GM18517 (cell line): ENCODE measurements around the gene ARHGAP29.

ENCODE experiments used
- ATAC-seq: cut with Tn5 transposase; IDR thresholded peaks from one replicate; pipeline ENCODE4 v1.9.1; 2021; ENCODE audit warnings: mild to moderate bottlenecking, moderate library complexity; ENCODE audit not compliant: unreplicated experiment

The ARHGAP29 gene

DNA sequence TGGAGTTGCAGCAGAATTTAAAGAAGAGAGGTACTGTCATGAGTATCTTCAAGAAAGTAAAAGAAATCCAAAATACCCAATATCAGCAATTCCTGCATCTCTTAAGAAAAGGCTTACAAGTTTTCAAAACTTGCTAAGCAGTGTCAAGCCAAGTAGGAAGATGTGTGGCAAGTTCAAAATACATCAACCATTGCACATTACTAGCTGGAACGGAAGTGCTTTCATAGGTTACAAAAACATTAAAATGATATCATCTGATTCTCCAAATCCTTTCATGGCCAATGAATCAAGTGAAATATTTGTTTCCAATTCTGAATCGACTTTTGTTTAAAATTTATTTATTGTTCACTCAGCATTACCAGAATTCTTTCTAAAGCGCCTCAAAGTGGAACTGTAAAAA, 110.7 kb downstream of the ARHGAP29 start:
- ATAC-seq, result no peak

DNA sequence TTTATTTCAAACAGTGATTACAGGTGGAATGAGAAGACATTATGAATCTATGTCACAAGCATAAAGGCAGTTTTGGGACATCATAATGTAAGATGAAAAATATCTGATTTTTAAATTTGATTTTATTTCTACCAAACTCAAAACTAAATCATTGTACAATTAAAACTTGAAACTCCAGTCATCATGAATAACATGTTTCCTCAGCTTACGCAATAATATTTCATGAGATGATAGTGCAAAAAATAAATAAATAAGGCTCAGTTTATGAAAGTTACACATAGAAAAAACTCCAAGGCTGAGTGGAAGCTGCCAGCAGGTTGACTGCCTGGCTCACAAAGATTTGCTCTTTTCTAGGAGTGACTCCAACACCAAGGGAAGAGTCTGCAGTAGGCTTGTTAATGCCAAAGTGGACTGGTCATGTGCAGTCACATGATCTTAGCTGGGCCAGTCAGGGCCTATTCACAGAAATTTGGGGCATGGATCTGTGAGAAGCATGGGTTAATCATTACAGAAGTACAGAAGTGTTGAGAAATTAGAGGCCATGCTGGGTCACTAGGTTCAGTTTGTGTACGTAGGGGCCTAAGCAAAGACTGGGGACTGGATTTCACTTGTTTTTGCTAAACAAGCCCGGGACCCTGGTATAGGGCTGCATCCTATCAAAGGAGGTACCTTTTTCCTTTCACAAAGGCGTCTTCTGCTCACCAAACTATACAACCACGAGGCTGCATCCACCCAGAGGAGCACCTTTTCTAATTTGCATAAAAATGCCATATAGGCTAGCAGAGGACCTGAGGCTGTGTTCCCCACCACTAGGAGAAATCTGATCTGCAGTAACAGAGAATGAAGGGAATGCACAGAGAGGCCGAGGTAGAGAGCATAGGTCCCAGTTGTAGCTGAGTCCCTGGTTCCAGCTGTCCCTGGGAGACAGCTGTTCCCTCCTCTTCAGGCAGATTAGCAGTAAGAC, 111.6 kb downstream of the ARHGAP29 start:
- no peak for ATAC-seq

DNA sequence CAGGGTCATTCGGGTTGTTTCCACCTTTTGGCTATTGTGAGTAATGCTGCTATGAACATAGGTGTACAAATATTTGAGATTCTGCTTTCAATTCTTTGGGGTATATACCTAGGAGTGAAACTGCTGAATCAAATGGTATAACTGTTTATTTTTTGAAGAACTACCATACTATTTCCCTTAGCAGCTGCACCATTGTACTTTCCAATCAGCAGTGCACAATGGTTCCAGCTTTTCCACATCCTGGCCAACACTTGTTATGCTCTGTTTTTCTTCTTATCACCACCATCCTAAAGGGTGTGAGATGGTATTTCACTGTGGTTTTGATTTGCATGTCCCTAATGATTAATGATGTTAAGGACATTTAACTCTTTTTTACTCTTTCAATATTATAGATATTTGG, 112.8 kb downstream of the ARHGAP29 start:
- no peak for ATAC-seq

DNA sequence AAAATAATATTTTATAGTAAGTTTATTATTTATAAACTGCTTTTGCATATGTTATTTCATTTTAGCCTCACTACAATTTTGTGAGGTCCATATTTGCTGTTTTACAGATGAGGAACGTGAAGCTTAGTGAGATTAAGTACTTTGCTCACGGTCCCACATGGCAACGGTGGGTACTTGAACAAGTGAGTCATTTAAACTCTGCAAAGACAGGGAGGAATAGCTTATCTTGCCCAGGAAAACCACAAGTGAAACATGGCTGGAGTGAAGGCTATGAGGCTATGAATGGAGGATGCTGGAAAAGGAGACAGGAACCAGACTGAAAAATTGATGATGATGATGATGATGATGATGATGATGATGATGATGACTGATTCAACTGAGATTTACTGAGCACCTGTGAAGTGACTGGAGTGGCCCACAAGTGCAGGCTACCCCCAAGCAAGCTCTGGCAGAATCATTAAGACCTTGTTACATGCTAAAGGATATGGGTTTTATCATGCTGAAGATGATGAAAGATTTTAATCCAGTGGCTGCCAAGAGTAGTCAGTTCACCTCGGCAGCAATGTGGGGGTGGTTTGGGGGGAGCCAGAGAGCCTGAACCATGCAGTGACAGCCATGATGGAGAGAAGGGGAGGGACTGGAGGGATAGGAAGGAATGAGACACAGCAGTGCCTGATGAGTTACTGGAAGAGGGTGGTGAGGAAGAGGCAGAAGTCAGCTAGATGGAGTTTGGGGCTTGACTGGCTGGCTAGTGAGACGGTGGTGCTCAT, 115.0 kb downstream of the ARHGAP29 start:
- ATAC-seq, result no peak
